Measurements from ENCODE around the gene ACAA1. TPM values are rescaled to one million over a fixed set of nuclear protein-coding genes. Genes with fewer than 3 reads are reported as not detected.
A peak's percentile ranks its signal among the peaks of the same experiment; 100 is the strongest.

The ACAA1 gene
- total RNA-seq, 1 experiment from 2014 or later = 58.9 TPM

- CTCF ChIA-PET = no interaction called here
- H3K79me2 ChIP-seq (ENCODE audit: low read depth) = no peaks in the 10 kb centered on the region
- no peak overlapping the region for H2AFZ ChIP-seq
- intact Hi-C loops (cut with micrococcal nuclease; ENCODE audit: unreplicated experiment) = loop anchor here (2.0 to 5.0 kb wide), 3 partner anchors 111 to 259 kb away; partner anchors contain the start of gene XYLB
- H3K36me3 ChIP-seq (ENCODE audit: low read depth) = no peaks in the 10 kb centered on the region
- H3K9me3 ChIP-seq (ENCODE audit: insufficient read depth, low read depth) = no peaks in the 10 kb centered on the region
- no peaks in the 10 kb centered on the region for H3K4me1 ChIP-seq (replicated peaks; ENCODE audit: insufficient read depth)
- H4K20me1 ChIP-seq (ENCODE audit: insufficient read depth) = no peaks in the 10 kb centered on the region
- DNase-seq = no peak
- POLR2A ChIA-PET (ENCODE audit: unreplicated experiment) = no interaction called here
- TF ChIP-seq CTCF (conservative IDR thresholded peaks at IDR 0.05) (no peak), EZH2 (IDR thresholded peaks at IDR 0.05; ENCODE audit: low read depth) (no peak)
- no peak overlapping the region for H3K4me3 ChIP-seq
- BruUV-seq (replicated peaks) = no TSS peak
- no peaks in the 10 kb centered on the region for H3K9me2 ChIP-seq (ENCODE audit: insufficient read depth)
- no peaks in the 10 kb centered on the region for H3F3A ChIP-seq (ENCODE audit: insufficient read depth, low read depth)
- no peaks in the 10 kb centered on the region for H3K27me3 ChIP-seq (ENCODE audit: insufficient read depth, low read depth)
- no peak overlapping the region for H3K27ac ChIP-seq
- H3K4me2 ChIP-seq = no peak overlapping the region
Measured at GRCh38 chr3:38115645-38116427, 21.1 kb downstream of the ACAA1 start.

DNA sequence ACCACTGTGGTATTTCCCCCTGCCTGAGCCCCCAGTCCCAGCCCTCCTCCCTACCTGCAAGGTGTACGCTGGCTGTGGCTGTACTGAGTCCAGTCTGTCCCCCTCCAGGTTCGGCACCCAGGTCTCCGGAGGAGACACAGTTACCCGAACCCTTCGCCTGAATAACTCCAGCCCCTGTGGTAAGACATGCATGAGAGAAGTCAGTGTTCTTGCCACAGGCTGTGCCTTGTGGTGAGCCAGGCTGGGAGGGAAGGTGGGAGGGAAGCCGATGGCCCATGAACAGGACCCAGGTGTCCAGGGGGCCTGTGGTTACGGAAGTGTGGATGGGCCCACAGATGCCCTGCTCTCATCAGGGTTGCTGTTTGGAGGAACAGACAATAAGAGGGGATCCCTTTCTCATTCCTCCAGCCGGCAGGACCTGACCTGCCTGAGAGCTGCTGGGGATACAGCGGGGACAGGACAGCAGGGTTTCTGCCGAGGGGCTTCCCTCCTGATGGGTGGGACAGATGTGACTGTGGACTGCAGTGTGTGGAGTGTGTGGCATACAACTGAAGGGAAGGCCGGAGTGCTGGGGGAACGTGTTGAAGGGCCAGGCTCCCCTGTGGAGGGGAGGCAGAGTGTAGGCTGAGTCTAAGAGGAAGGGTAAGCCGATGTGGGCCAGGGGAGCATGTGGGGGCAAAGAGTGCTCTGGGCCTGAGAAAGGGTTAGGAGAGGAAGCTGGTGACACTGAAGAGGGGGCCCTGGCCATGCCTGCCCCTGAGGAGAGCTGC, 21.9 kb downstream of the ACAA1 start:
- POLR2A ChIA-PET (ENCODE audit: unreplicated experiment) = no interaction called here

More for the DNA sequence above, 21.9 kb downstream of the ACAA1 start:
- Histone ChIP-seq H4K20me1 (ENCODE audit: insufficient read depth) (no peaks in the 10 kb centered on the region), H3K27me3 (ENCODE audit: insufficient read depth, low read depth) (no peaks in the 10 kb centered on the region), H2AFZ (no peak overlapping the region), H3K4me1 (replicated peaks; ENCODE audit: insufficient read depth) (no peaks in the 10 kb centered on the region), H3K27ac (no peak overlapping the region), H3K9me2 (ENCODE audit: insufficient read depth) (no peaks in the 10 kb centered on the region), H3K79me2 (ENCODE audit: low read depth) (no peaks in the 10 kb centered on the region), H3K9me3 (ENCODE audit: insufficient read depth, low read depth) (no peaks in the 10 kb centered on the region), H3F3A (ENCODE audit: insufficient read depth, low read depth) (no peaks in the 10 kb centered on the region), H3K36me3 (ENCODE audit: low read depth) (no peaks in the 10 kb centered on the region), H3K4me2 (no peak overlapping the region), H3K4me3 (no peak overlapping the region)
- CTCF ChIA-PET = no interaction called here
- intact Hi-C loops (cut with micrococcal nuclease; ENCODE audit: unreplicated experiment) = loop anchor here (5.0 kb wide), 2 partner anchors 232 to 258 kb away; partner anchors contain the start of gene XYLB
- TF ChIP-seq EZH2 (IDR thresholded peaks at IDR 0.05; ENCODE audit: low read depth) (no peak), CTCF (conservative IDR thresholded peaks at IDR 0.05) (no peak)
- TSS peak; percentile 16 for BruUV-seq (replicated peaks)
- no peak for DNase-seq
